HG03103 (cell line): ENCODE data around the gene B4GALNT4.
"Not testable (repeated sequence)": the region's sequence is repeated elsewhere in the genome, so short reads cannot be mapped to it uniquely, and the experiment has no call there.

Experiments used
- ATAC-seq: cut with Tn5 transposase; IDR thresholded peaks from one replicate; pipeline ENCODE4 v1.9.1; 2021; ENCODE audit warnings: low read depth; ENCODE audit not compliant: unreplicated experiment

B4GALNT4 gene

DNA sequence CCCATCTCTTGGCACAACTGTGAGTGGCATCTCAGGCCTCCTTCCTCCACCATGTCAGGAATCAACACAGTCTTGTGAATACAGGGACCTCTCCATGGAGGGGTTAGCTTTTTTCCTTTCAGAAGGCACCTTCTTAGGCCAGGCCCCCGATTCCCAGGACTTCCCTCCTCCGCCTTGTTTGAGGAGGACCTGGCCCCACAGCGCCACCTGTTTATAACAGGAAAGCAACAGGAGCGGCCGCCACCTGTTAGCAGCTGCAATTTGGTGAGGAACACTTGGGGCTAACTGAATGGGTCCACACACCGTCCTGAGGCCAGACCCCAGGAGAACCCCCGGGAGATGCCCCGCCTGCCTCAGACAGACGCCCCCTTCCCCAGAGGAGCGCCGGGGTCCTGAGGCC, 20.9 kb downstream of the B4GALNT4 start:
- ATAC-seq = no peak

DNA sequence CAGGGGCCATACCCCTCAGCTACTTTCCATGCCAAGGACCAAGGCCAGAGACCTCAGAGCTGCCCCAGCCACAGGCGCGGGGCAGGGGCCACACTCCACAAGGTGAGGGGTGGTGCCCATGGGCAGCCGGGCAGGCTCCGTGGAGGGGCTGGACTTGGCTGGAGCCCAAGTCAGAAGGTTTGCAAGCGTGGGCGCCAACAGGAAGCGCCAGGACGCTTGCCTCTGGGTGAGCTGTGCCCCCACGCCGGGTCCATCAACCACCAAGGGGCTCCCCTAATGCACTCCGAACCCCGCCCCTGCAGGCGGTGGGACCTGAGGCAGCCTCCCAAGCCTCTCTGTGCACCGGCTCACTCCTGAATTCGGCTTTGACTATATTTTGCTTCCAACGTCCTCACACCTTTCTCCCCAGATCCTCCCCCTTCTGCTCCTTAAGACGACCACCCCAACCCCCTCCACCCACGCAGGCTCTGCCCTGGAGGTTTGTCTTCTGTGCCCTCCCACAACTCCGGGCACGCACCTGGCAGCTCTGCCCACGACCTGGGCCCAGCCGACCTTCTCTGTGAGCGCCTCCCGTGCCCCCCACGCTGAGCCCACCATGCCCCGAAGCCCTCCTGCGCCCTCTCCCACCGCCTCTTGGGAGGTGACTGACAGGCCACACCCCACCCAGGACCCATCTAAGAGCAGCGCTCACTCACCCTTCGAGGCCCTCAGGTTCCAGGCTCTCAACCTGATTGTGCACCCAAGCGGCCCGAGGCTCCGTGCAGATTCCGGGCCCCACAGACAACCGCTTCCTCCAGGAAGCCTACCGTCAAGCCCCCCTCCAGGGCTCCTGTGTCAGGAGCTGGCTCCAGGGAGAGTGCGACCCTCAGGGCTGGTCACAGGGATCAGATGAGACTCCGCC, 22.1 kb downstream of the B4GALNT4 start:
- ATAC-seq = no peak

DNA sequence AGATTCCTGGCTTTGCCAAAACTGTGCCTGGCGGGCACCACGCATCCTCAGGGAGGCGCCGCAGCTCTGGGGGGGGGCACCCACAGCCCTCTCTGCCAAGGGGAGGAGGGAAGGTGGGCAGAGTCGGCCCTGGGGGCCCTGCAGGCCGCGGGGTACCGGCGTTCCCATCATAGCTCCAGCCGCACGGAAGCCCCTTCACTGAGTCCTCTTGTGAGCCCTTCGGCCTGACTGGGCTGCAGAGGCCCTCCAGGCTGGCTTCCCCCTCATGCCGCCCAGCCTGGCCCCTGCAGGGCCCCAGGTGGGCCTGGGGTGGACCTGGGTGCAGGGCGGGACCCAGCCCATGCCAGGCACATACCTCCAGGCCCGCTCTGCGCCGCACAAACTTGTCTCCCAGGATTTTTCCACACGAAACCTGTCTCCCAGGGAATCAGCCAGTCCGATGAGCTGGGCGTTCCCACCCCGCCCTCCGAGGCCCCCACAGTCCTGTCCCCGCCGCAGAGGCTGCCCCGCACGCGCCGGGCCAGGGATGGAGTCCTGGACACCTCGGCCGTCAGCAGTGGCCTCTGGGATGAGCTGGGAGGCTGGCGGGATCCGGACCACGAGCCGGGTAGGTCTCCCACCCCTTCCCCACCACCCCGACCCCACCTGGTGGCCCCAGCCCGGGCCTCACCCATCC, 22.9 kb downstream of the B4GALNT4 start:
- ATAC-seq = no peak

DNA sequence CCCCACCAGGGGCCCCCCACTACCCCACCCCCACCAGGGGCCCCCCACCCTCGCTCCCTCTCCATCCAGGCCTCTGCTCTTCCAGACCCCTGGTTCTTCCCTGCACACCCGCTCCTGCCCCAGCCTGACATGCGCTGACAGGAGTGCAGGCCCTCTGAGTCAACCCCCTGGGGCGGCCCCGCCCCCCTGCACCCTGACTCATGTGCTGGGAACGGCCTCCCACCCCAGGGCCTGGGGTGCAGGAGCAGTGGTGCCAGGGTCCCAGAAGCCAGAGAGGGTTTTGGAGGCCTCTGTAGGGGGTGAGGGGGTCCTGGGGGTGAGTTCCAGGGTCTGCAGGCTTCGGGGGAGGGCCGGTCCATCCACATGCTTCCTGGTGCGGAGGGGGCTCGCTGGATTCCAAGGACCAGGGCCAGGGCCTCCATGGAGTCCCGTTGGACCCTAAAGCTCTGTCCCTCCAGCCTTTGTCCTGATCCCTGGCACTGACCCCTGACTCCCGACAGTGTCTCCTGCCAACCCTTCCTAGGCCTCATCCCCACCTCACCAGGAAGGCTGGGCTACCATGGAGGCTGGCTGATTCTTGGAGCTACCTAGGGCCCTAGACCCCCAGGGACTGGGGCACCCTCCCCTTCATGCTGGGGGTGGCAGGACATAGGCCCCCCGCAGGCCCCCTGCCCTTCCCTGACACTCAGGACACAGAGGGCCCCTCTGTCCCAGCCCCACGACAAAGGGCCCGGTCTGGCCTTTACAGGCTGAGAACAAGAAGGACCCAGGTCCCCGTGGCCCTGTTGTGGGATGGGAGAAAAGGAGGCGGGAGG, 24.1 kb downstream of the B4GALNT4 start:
- no peak for ATAC-seq

DNA sequence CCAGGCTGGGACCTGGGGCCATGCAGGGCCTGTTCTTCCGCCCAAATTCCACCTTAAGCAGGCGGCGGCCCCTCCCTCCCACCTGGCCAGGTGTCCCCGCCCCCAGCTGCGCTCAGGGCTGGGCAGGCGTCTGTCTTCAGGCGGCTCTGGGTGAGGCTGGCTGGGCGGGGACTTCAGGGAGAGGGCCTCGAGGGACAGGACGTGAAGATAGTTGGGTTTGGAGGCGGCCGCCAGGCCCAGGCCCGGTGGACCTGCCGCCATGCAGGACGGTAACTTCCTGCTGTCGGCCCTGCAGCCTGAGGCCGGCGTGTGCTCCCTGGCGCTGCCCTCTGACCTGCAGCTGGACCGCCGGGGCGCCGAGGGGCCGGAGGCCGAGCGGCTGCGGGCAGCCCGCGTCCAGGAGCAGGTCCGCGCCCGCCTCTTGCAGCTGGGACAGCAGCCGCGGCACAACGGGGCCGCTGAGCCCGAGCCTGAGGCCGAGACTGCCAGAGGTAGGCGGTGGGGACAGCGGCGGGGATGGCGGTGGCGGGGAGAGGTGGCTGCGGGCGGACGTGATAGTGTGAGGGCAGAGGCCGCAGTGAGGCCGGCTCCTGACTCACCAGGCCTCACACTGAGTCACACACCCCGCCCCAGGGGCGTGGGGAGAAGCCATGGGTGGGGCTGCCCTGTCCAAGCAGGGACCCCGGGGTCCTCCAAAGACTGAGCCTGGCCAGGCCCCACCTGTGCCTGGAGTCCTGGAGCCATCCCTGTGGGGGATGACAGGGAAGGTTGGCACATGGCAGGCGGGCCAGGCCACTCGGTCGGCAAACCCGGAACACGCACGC, 24.9 kb downstream of the B4GALNT4 start, which contains the start of gene PKP3:
TSS of gene PKP3 (plus strand) at position 176 of the 824 bp plus-strand sequence. CDS start at position 260, 84 bp downstream.
- no peak for ATAC-seq

DNA sequence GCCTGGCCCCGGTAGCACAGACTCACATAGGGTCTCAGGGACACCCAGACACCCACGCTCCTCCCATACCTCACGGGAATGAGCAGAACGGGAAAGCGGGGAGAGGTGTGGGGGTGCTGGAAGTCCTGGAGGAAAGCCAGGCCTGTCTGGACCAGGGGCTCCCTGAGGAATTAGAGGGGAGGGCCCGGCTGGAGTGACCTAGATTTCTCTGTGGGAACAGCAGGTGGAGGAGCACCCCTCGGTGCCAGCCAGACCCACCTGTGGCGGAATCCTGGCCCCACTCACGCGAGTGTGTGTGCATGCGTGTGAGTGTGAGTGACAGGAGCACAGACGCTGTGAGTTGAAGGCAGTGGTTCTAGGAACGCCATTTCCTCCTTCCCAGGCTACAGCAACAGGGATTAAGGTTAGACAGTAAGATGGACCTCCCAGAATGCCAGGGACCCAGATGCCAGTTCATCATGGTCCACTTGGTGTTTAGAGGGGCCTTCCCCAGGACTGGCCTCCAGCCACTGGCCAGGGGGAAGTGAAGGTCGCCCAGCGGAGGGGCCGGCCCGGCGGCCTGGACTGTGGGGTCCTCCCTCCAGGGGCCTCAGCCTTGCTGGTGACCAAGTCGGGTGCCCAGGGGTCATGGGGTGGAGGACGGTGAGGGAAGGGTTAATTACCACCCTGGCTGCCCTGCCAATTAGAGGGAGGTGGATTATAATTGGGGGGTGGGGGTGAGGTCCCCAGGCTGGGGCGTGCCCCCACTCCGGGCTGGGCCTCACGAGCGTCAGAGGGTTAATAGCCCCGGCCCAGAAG, 25.8 kb downstream of the B4GALNT4 start:
- ATAC-seq = no peak

DNA sequence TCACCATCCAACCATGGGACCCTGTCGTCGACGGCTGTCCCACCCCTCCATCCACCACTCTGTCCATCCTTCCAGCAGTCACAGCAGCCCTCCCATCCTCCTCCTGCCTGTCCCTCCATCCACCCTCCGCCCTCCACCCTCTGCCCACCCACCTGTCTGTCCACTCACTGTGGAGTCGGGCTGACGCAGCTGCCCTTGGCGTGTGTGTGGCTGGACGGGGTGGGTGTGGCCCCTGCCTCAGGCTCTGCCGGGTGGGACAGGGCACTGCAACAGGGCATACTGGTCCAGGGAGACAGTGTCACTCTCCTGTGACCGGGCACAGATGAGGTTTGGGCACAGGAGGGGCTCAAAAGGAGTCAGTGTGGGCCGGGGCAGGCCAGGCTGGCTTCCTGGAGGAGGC, 26.6 kb downstream of the B4GALNT4 start:
- ATAC-seq = no peak

DNA sequence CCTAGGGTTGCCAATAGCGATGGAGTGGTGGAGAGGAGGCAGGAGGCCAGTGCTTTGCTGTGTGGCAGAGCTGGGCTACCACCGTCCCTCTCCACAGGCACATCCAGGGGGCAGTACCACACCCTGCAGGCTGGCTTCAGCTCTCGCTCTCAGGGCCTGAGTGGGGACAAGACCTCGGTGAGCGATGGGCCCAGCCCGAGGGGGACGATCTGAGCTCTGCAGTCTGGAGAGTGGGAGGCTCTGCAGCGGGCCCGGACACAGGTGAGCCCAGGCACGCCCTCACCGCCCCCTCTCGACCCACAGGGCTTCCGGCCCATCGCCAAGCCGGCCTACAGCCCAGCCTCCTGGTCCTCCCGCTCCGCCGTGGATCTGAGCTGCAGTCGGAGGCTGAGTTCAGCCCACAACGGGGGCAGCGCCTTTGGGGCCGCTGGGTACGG, 27.2 kb downstream of the B4GALNT4 start:
- no peak for ATAC-seq

DNA sequence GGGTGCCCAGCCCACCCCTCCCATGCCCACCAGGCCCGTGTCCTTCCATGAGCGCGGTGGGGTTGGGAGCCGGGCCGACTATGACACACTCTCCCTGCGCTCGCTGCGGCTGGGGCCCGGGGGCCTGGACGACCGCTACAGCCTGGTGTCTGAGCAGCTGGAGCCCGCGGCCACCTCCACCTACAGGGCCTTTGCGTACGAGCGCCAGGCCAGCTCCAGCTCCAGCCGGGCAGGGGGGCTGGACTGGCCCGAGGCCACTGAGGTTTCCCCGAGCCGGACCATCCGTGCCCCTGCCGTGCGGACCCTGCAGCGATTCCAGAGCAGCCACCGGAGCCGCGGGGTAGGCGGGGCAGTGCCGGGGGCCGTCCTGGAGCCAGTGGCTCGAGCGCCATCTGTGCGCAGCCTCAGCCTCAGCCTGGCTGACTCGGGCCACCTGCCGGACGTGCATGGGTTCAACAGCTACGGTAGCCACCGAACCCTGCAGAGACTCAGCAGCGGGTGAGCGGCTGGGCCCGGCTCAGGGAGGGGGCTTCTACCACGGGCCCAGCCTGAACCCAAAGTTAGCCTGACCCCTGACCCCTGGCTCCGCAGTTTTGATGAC, 27.7 kb downstream of the B4GALNT4 start:
- no peak for ATAC-seq

DNA sequence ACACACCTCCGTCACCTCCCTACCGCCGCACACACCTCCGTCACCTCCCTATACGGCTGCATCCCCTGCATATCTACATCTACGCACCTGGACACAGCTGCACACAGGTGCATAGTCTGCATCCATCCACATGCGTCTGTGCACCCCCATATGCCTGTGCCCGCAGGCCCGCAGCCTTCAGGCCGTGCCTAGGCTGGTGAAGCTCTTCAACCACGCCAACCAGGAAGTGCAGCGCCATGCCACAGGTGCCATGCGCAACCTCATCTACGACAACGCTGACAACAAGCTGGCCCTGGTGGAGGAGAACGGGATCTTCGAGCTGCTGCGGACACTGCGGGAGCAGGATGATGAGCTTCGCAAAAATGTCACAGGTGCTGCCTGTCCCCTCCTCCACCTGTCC, 29.5 kb downstream of the B4GALNT4 start:
- ATAC-seq = no peak

DNA sequence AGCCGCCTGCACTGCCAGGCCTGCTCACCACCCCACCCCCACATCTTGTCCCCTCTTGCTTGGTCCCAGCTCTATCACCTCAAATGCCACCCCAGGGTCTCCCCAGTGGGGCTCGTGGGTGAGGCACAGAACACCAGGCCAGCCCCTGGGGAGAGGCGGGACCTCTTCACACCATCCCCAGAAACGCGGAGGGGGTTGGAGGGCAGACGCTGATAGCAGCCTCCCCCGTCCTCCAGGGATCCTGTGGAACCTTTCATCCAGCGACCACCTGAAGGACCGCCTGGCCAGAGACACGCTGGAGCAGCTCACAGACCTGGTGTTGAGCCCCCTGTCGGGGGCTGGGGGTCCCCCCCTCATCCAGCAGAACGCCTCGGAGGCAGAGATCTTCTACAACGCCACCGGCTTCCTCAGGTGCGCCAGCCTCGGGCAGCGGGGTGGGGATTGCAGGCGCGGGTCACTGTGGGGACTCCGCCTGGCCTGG, 30.5 kb downstream of the B4GALNT4 start:
- no peak for ATAC-seq

DNA sequence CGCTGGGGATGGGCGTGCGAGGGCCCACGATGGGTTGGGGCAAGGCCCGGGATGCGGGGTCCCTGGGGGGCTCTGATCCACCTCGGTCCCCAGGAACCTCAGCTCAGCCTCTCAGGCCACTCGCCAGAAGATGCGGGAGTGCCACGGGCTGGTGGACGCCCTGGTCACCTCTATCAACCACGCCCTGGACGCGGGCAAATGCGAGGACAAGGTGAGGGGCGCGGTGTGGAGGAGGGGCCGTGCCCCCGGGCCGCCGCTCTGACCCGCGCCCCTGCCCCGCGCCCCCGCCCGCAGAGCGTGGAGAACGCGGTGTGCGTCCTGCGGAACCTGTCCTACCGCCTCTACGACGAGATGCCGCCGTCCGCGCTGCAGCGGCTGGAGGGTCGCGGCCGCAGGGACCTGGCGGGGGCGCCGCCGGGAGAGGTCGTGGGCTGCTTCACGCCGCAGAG, 31.0 kb downstream of the B4GALNT4 start:
- no peak for ATAC-seq

DNA sequence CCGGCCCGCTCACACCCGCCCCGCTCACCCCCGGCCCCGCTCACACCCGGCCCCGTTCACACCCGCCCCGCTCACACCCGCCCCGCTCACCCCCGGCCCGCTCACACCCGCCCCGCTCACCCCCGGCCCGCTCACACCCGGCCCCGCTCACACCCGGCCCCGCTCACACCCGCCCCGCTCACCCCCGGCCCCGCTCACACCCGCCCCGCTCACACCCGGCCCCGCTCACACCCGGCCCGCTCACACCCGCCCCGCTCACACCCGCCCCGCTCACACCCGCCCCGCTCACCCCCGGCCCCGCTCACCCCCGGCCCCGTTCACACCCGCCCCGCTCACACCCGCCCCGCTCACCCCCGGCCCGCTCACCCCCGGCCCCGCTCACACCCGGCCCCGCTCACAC, 31.9 kb downstream of the B4GALNT4 start:
- not testable (repeated sequence) for ATAC-seq

DNA sequence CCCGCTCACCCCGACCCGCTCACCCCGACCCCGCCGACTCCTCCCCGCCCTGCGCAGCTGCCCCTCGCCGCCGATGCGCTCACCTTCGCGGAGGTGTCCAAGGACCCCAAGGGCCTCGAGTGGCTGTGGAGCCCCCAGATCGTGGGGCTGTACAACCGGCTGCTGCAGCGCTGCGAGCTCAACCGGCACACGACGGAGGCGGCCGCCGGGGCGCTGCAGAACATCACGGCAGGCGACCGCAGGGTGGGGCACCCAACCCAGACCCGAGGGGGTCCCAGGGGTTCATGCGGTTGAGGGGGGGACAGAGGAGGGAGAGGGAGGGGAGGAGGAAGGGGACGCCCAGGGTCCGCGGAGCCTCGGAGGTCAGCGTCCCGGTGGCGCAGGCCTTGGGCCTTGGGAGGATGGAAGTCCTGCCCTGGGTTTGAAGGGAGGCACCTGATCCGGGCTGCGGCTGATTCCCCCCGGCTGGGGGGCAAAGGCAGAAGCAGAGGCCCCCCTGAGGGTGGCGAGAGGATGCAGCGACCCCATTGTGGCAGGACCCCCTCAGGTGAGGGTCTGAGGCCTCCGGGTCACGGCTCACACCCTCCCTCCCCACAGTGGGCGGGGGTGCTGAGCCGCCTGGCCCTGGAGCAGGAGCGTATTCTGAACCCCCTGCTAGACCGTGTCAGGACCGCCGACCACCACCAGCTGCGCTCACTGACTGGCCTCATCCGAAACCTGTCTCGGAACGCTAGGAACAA, 33.9 kb downstream of the B4GALNT4 start:
- no peak for ATAC-seq

DNA sequence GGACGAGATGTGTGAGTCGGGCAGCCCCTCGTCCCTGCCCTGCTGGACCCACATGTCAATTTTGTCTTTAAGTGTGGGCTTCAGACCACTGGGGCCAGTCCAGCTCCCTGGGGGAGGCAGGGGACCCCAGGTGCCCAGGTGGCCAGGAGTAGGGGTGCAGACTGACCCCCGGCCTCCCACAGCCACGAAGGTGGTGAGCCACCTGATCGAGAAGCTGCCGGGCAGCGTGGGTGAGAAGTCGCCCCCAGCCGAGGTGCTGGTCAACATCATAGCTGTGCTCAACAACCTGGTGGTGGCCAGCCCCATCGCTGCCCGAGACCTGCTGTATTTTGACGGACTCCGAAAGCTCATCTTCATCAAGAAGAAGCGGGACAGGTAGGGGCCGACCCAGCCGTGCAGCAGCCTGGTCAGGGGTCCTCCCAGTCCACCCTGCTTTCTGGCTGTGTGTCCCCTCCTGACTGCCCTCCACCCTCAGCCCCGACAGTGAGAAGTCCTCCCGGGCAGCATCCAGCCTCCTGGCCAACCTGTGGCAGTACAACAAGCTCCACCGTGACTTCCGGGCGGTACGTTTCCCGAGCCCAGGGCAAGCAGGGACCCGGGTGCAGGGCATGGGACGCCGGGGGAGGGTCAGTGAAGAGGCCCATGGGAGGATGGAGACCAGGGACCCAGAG, 34.6 kb downstream of the B4GALNT4 start:
- no peak for ATAC-seq

DNA sequence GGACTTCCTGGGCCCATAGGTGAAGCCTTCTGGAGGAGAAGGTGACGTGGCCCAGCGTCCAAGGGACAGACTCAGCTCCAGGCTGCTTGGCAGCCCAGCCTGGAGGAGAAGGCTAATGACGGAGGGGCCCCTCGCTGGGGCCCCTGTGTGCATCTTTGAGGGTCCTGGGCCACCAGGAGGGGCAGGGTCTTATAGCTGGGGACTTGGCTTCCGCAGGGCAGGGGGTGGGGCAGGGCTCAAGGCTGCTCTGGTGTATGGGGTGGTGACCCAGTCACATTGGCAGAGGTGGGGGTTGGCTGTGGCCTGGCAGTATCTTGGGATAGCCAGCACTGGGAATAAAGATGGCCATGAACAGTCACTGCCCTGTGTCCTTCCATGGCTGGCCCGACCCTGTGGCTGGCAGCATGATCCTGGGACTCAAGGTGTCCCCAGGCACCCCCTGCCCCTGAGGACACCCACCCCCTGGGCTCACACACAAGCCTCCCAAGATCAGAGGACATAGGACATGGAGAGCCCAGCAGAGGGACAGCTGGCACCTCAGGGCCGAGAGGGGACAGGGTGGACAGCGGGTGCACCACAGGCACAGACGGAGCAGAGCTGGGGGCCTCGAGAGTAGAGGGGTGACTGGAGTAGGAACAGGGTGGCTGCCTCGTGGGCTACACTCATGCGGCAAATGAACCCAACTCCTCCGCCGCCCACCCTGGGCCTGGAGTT, 35.4 kb downstream of the B4GALNT4 start:
- ATAC-seq = no peak
